ENCODE data around the gene CIART. TPM values are rescaled to one million over a fixed set of nuclear protein-coding genes. Genes with fewer than 3 reads are reported as not detected.

Gene CIART
- total and polyA plus RNA-seq, 2 of the 8 experiments (the other 6 are each of a cell fraction or from before 2014, with no cell fraction given), result 9.6 to 33.3 TPM

DNA sequence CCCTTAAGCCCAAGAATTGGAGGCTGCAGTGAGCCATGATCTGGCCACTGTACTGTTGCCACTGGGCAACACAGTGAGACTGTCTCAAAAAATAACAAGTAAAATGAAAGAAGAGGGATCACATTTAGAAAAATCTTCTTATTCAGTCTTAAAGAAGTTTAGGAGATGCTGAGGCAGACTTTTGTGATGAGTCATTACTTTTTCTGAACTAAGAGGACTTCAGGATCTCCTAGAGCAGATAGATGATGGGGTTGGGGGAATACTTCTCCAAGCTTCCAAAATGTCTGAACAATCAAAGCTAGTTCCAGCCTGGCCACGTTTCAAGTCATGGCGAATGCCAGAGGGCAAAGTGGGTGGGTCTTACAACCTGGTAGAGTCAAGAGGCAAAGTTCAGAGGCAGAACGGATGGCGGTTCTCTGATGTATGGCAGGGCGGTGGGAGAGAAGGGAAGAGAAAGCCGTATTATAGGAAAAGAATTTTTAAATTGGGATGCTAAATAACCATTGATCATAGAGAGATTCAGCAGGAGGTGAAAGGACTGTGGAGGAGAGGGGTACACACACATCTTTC, 2.1 kb upstream of the CIART start (continued):
- no peak for TF ChIP-seq BCL11A (IDR thresholded peaks at IDR 0.05; ENCODE audit: low read depth in 2 of 2, low read length in 2 of 2)
- no peak for TF ChIP-seq HDAC6 (IDR thresholded peaks at IDR 0.05; ENCODE audit: low read depth, low read length)
- TF ChIP-seq SIX5 (IDR thresholded peaks at IDR 0.05; ENCODE audit: low read depth, low read length), result no peak
